Measurements from ENCODE around the gene ACOX3.

ACOX3 gene

DNA sequence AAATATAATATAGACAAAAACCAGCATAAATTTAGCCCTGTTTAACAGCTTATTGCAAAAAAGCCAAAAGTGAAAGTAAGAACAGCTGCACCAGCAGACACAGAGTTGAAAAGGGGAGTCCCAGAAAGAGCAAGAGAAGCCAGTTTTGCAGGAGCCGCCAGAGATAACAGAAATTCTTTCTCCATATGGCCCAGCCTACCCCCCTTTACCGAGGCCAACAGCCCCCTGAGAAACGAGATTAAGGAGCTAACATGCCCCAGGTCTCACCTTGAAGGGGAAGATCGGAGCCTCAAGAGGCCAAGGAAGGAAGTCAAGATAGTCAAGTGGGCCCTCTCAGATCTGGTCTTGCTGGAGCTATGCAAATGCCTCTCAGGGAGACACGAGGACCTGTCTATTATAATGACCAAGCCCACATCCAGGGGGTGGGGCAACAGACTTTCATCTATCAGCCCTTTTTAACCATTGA is 4.8 kb downstream of the ACOX3 start:
- TF ChIP-seq, protein P1, sequence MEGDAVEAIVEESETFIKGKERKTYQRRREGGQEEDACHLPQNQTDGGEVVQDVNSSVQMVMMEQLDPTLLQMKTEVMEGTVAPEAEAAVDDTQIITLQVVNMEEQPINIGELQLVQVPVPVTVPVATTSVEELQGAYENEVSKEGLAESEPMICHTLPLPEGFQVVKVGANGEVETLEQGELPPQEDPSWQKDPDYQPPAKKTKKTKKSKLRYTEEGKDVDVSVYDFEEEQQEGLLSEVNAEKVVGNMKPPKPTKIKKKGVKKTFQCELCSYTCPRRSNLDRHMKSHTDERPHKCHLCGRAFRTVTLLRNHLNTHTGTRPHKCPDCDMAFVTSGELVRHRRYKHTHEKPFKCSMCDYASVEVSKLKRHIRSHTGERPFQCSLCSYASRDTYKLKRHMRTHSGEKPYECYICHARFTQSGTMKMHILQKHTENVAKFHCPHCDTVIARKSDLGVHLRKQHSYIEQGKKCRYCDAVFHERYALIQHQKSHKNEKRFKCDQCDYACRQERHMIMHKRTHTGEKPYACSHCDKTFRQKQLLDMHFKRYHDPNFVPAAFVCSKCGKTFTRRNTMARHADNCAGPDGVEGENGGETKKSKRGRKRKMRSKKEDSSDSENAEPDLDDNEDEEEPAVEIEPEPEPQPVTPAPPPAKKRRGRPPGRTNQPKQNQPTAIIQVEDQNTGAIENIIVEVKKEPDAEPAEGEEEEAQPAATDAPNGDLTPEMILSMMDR (conservative IDR thresholded peaks at IDR 0.05; ENCODE audit: low read depth, low read length) = no peak
- no peak overlapping the region for H3K9ac ChIP-seq
- no peaks in the 10 kb centered on the region for H3K27me3 ChIP-seq (ENCODE audit: insufficient read depth, low read depth)
- no peaks in the 10 kb centered on the region for H4K20me1 ChIP-seq (ENCODE audit: insufficient read depth)
- H3K79me2 ChIP-seq (ENCODE audit: insufficient read depth, low read depth) = peaks cover 15% of the 10 kb centered on the region; the same call in 1 of the 2 replicates
- H2AFZ ChIP-seq (ENCODE audit: low read depth) = no peak overlapping the region
- peak overlapping the region; percentile 48 for H3K27ac ChIP-seq
- no peaks in the 10 kb centered on the region for H3K36me3 ChIP-seq (ENCODE audit: insufficient read depth)
- H3K4me3 ChIP-seq (IDR thresholded peaks at IDR 0.05; ENCODE audit: insufficient read depth, low read depth, low read length) = no peak overlapping the region
- peaks cover 17% of the 10 kb centered on the region for H3K4me1 ChIP-seq (ENCODE audit: low read depth, poor library complexity, severe bottlenecking)
- H3K4me2 ChIP-seq = peak overlapping the region; percentile 48

- Histone ChIP-seq H3K27me3 (ENCODE audit: insufficient read depth, low read depth) (no peaks in the 10 kb centered on the region), H2AFZ (ENCODE audit: low read depth) (no peak overlapping the region), H3K36me3 (ENCODE audit: insufficient read depth) (no peaks in the 10 kb centered on the region), H3K9ac (no peak overlapping the region), H3K79me2 (ENCODE audit: insufficient read depth, low read depth) (peaks cover 9% of the 10 kb centered on the region; the same call in 1 of the 2 replicates), H4K20me1 (ENCODE audit: insufficient read depth) (no peaks in the 10 kb centered on the region), H3K4me1 (ENCODE audit: low read depth, poor library complexity, severe bottlenecking) (peaks cover 17% of the 10 kb centered on the region), H3K4me3 (IDR thresholded peaks at IDR 0.05; ENCODE audit: insufficient read depth, low read depth, low read length) (no peak overlapping the region), H3K27ac (no peak overlapping the region), H3K4me2 (no peak overlapping the region)
- TF ChIP-seq, protein P1 (conservative IDR thresholded peaks at IDR 0.05; ENCODE audit: low read depth, low read length) = no peak
Measured at GRCh38 chr4:8434251-8435073, 6.1 kb downstream of the ACOX3 start.

- Histone ChIP-seq H4K20me1 (ENCODE audit: insufficient read depth) (no peaks in the 10 kb centered on the region), H3K79me2 (ENCODE audit: insufficient read depth, low read depth) (no peaks in the 10 kb centered on the region), H3K27me3 (ENCODE audit: insufficient read depth, low read depth) (no peaks in the 10 kb centered on the region), H2AFZ (ENCODE audit: low read depth) (no peak overlapping the region), H3K36me3 (ENCODE audit: insufficient read depth) (no peaks in the 10 kb centered on the region), H3K4me2 (no peak overlapping the region), H3K4me1 (ENCODE audit: low read depth, poor library complexity, severe bottlenecking) (peaks cover 17% of the 10 kb centered on the region), H3K27ac (no peak overlapping the region), H3K4me3 (IDR thresholded peaks at IDR 0.05; ENCODE audit: insufficient read depth, low read depth, low read length) (no peak overlapping the region), H3K9ac (no peak overlapping the region)
- TF ChIP-seq, protein P1 (conservative IDR thresholded peaks at IDR 0.05; ENCODE audit: low read depth, low read length) = no peak
Measured at GRCh38 chr4:8433136-8433535, 7.4 kb downstream of the ACOX3 start.

DNA sequence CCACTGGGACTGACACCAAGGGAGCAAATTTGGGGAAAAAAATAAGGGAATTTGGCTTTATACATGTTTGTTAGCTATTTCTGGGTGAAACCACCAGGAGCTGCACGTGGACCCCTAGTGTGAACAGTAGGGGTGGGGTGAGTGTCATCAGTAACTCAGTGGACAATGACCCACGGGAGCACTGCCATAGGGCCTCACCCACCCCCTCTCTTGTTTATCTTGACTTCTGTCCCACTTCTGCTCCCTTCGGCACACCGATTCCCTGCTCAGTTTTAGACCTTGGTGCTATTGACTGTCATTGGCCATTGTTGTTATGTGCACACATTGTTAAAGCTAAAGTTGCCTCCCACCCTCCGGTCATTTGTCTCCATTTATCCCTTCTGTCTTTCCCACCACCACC is 9.0 kb downstream of the ACOX3 start:
- Histone ChIP-seq H3K79me2 (ENCODE audit: insufficient read depth, low read depth) (no peaks in the 10 kb centered on the region), H4K20me1 (ENCODE audit: insufficient read depth) (no peaks in the 10 kb centered on the region), H2AFZ (ENCODE audit: low read depth) (no peak overlapping the region), H3K4me3 (IDR thresholded peaks at IDR 0.05; ENCODE audit: insufficient read depth, low read depth, low read length) (no peak overlapping the region), H3K4me2 (no peak overlapping the region), H3K4me1 (ENCODE audit: low read depth, poor library complexity, severe bottlenecking) (peaks cover 17% of the 10 kb centered on the region), H3K9ac (no peak overlapping the region), H3K27me3 (ENCODE audit: insufficient read depth, low read depth) (no peaks in the 10 kb centered on the region), H3K27ac (no peak overlapping the region), H3K36me3 (ENCODE audit: insufficient read depth) (no peaks in the 10 kb centered on the region)
- TF ChIP-seq, protein P1 (conservative IDR thresholded peaks at IDR 0.05; ENCODE audit: low read depth, low read length) = no peak

All from KMS-11 (cell line).